ENCODE data around the gene PLD6. TPM values are rescaled to one million over a fixed set of nuclear protein-coding genes. Genes with fewer than 3 reads are reported as not detected.
A peak's percentile ranks its signal among the peaks of the same experiment; 100 is the strongest.

Gene PLD6
- total RNA-seq, 1 experiment from 2014 or later: 0.09 TPM

GRCh38 chr17:17169396-17169795, 36.7 kb downstream of the PLD6 start:
- no peak overlapping the region for H3K9ac ChIP-seq (ENCODE audit: extremely low read depth, insufficient read length, low read length)
- H3K23ac ChIP-seq (ENCODE audit: insufficient read length, low read depth, low read length): no peak overlapping the region
- no peaks in the 10 kb centered on the region for H3K9me3 ChIP-seq (ENCODE audit: control insufficient read depth, low read depth, low read length)
- no peaks in the 10 kb centered on the region for H3K27me3 ChIP-seq (ENCODE audit: insufficient read depth, low read length)
- no peak overlapping the region for H3K4me2 ChIP-seq (ENCODE audit: insufficient read depth, insufficient read length, low read length)
- H3K27me3 Mint-ChIP-seq (ENCODE audit: low read depth): no peaks in the 10 kb centered on the region
- peaks cover 2 to 16% of the 10 kb centered on the region in 2 experiments; a peak in 2 of 4 replicates for H3K4me1 Mint-ChIP-seq
- no peak overlapping the region for H3K27ac ChIP-seq (ENCODE audit: insufficient read length, low read depth, low read length)
- H3K14ac ChIP-seq (ENCODE audit: insufficient read depth, low read length): no peak overlapping the region
- no peak for DNase-seq
- H2BK15ac ChIP-seq (ENCODE audit: low read depth, low read length): no peak overlapping the region
- H2BK12ac ChIP-seq (ENCODE audit: insufficient read length, low read depth, low read length): no peak overlapping the region
- no peak overlapping the region for H3K4ac ChIP-seq (ENCODE audit: low read depth, low read length)
- H3K4me3 Mint-ChIP-seq: no peak overlapping the region
- no peak overlapping the region for H2AFZ ChIP-seq (ENCODE audit: low read length)
- H3K27ac Mint-ChIP-seq: peak overlapping the region in 1 of 3 experiments; percentile 85; a peak in 2 of 7 replicates
- H2BK20ac ChIP-seq (ENCODE audit: low read depth, low read length, poor library complexity, severe bottlenecking): no peak overlapping the region
- H3K4me1 ChIP-seq (ENCODE audit: insufficient read depth, low read length): no peaks in the 10 kb centered on the region
- H4K91ac ChIP-seq (ENCODE audit: insufficient read length, low read depth, low read length): no peak overlapping the region
- peaks cover 21 to 60% (median 46%) of the 10 kb centered on the region in 3 experiments; a peak in 6 of 7 replicates for H3K36me3 Mint-ChIP-seq (ENCODE audit: insufficient read depth in 1 of 3, low read depth in 3 of 3)
- H3K79me2 ChIP-seq (ENCODE audit: insufficient read depth, low read length): no peaks in the 10 kb centered on the region
- H4K8ac ChIP-seq (replicated peaks; ENCODE audit: insufficient read length, low read depth, low read length): no peak overlapping the region
- WGBS (ENCODE audit: extremely low coverage, insufficient read length, low lambda C conversion rate): no CpG with 5 or more reads among the region's 4 CpGs
- H3K9me3 Mint-ChIP-seq: no peaks in the 10 kb centered on the region
- H3K23me2 ChIP-seq (ENCODE audit: insufficient read length, low read depth, low read length, poor library complexity, severe bottlenecking): no peaks in the 10 kb centered on the region
- H2AK5ac ChIP-seq (ENCODE audit: insufficient read length, low read length): no peak overlapping the region
- TF ChIP-seq CTCF (conservative IDR thresholded peaks at IDR 0.05): no peak
- no peak overlapping the region for H2BK120ac ChIP-seq (ENCODE audit: low read depth, low read length, poor library complexity, severe bottlenecking)
- H4K20me1 ChIP-seq (ENCODE audit: control insufficient read depth, insufficient read depth, insufficient read length): no peaks in the 10 kb centered on the region
- H3T11ph ChIP-seq (ENCODE audit: low read length): no peak overlapping the region
- no peak overlapping the region for H3K56ac ChIP-seq (ENCODE audit: insufficient read length, low read depth, low read length)
- no peak overlapping the region for H3K18ac ChIP-seq (ENCODE audit: insufficient read length, low read depth, low read length)
- H4K5ac ChIP-seq (ENCODE audit: insufficient read length, low read depth, low read length): no peak overlapping the region
- H2BK5ac ChIP-seq (ENCODE audit: insufficient read length, low read length): no peak overlapping the region
- no peaks in the 10 kb centered on the region for H3K79me1 ChIP-seq (ENCODE audit: insufficient read depth, low read depth, low read length, poor library complexity, severe bottlenecking)

All from H9 (cell line).